ENCODE measurements around the gene DNM1. TPM values are rescaled to one million over a fixed set of nuclear protein-coding genes. Genes with fewer than 3 reads are reported as not detected.

DNM1 gene
- total RNA-seq: 17.1 and 47.0 TPM in 2 replicates

DNA sequence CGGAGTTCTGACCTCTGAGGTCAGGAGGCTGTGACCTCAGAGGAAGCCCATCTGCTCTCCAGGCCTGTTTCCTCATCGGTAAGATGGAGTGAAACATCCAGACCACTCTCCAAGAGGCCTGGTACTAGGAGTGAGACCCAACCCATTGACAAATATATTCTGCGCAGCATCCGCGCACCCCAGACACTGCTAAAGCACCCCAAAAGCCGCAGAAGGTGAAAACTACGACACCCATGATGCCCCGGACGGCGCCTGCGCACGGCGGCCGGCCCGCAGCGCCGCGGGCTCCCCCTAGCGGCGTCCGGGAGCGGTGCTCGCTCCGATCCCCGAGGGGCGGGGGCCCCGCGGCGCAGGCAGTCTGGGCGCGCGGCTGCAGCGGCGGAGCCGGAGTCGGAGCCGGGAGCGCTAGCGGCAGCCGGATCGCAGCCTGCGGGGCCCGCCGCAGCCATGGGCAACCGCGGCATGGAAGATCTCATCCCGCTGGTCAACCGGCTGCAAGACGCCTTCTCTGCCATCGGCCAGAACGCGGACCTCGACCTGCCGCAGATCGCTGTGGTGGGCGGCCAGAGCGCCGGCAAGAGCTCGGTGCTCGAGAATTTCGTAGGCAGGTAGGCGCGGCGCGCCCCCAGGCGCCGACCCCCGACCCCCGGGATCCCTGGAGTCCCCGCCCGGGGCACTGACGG is at the start of gene DNM1:
Gene DNM1, plus strand, starts transcription at position 356 of the 683 bp plus-strand sequence. Its CDS starts 92 bp downstream, at position 448.

DNA sequence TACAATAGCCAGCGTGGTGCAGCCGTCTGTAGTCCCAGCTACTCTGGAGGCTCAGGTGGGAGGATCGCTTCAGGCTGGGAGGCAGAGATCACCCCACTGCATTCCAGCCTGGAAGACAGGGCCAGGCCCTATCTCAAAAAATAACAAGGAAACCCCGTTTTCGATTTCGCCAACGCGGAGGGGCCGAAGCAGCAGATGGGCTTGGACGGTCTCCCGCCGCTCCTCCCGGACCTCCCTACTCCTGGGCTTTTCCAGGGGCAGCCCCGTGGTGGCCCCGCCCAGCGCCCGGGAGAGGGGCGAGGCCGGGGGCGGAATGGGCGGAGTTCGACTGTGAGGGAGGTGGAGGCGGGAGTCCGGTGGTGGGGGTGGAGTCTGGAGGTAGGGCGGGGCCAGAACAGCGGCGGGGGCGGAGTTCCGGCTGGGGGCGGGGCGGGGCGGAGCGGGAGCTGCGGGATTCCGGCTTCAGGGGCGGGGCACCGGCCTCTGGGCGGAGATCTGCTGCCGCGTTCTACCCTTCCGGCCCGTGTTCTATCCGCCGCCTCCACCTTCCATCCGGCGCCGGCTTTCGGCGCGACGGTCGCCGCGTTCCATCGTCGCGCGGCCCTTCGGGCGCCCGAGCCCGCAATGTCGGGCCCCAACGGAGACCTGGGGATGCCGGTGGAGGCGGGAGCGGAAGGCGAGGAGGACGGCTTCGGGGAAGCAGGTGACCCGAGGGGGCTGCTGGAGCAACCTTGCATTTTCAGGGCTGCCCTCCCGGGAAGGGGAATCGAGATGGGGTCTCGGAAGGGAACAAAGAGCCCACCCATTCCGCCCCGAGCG is 43.2 kb upstream of the DNM1 start, which contains the start of gene BBLN:
Gene BBLN, plus strand, starts transcription at position 482 of the 819 bp plus-strand sequence. Its CDS starts 143 bp downstream, at position 625.

DNA sequence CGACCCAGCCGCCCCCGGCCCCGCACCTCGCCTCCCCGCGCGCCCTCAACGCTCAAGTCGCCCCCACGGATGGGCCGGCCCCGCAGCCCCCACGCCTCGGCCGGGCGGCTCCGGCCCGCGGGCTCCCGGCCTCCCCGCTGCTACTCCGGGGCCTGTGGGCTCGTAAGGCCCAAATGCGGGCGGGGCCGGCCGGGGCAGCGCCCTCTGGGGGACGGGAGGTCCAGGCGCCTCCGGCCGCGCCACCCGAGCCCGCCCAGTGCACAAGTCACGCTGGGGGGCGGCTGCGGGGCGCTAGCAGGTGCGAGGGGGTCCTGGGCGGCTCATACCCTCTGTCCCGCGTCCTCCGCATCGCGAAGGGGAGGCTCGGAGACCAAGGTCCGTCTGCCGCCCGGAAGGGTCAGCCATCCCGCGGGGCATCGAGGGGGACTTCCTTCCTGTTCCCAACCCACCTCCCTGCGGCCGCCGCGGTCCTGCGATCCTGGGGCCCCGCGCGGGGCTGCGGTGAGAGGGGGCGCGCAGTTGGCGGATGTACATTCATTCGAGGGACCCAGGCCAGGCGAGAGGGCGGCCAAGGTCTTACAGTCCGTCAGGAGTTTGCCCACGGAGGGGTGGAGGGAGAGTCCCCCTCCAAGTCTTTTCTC is 11.7 kb upstream of the DNM1 start, which contains the start of gene CIZ1:
Gene CIZ1, minus strand, starts transcription at position 167 of the 641 bp plus-strand sequence. CDS start 715 bp downstream, outside the sequence.

DNA sequence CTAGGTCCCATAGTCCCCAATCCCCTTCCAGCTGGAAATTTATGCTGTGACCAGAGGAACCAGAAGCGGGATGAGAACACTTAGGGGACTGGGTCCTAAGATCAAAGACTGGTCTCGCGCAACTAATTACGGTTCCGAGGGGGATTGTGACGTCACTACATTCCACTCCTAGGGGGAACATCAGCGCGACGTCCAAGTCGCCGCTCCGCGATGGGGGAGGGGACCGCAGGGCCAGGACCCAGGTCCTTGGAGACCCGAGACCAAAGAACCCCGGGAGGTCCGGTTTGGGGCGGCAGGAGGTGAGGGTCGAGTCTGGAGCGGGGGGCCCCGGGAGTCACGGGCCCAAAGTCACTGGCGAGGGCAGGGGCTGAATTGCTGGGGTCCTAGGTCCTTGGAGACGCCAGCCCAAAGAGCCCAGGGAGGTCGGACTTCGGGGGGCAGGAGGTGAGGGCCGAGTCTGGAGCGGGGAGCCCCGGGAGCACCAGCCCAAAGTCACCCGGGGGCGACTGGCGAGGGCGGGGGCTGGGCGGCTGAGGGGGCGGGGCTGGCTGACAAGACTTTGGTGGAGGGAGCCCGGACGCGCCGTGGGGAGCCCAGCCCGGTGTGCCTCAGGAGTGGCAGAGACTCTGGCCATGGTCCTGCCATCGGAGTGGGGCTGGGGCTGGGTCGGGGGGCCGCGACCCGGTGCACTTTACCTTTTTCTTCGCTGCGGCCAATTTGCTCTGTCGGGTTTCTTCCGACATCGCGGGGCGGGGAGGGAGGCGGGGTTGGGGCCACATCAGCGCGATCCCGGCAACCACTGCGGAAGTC is 72.2 kb downstream of the DNM1 start, which contains the start of gene GOLGA2:
Gene GOLGA2, minus strand, starts transcription at position 810 of the 810 bp plus-strand sequence. Its CDS starts 31 bp downstream, at position 779.

GRCh38 chr9:128276008-128276573 is 72.9 kb downstream of the DNM1 start, which contains the start of gene SWI5:
Gene SWI5 (plus strand): TSS chr9:128276276.

Small RNA genes within 50 kb of the gene (small RNA-seq; reads per million reads assigned to genes)
- gene MIR199B (ENCODE audit: low replicate concordance) (8.5 reads per million, percentile 93 among the genes with 10 or more reads in this experiment), gene MIR3154 (ENCODE audit: low replicate concordance) (not detected)

Other genes with a start within 250 kb of the DNM1 start
- gene EEIG1, start 222.4 kb upstream of the DNM1 start, total RNA-seq: 14.0 and 26.3 TPM in 2 replicates
- gene NAIF1, start 136.1 kb upstream of the DNM1 start, total RNA-seq: 9.4 and 10.6 TPM in 2 replicates
- gene SLC25A25, start 135.1 kb upstream of the DNM1 start, total RNA-seq: 24.3 and 36.1 TPM in 2 replicates
- 73.3 and 90.3 TPM in 2 replicates for gene PTGES2, start 75.7 kb upstream of the DNM1 start, total RNA-seq
- gene LCN2, start 53.9 kb upstream of the DNM1 start, total RNA-seq: not detected in 2 replicates
- 40.3 and 41.9 TPM in 2 replicates for gene BBLN, start 43.1 kb upstream of the DNM1 start, total RNA-seq
- 47.1 and 63.0 TPM in 2 replicates for gene CIZ1, start 11.8 kb upstream of the DNM1 start, total RNA-seq
- 98.6 and 125 TPM in 2 replicates for gene GOLGA2, start 72.6 kb downstream of the DNM1 start, total RNA-seq
- 17.6 and 25.6 TPM in 2 replicates for gene SWI5, start 72.9 kb downstream of the DNM1 start, total RNA-seq
- gene TRUB2, start 119.1 kb downstream of the DNM1 start, total RNA-seq: 22.1 and 28.3 TPM in 2 replicates
- gene COQ4, start 119.5 kb downstream of the DNM1 start, total RNA-seq: 43.1 and 57.8 TPM in 2 replicates
- 20.8 and 47.0 TPM in 2 replicates for gene SLC27A4, start 137.1 kb downstream of the DNM1 start, total RNA-seq
- gene URM1, start 168.0 kb downstream of the DNM1 start, total RNA-seq: 35.5 and 41.4 TPM in 2 replicates
- gene CERCAM, start 217.5 kb downstream of the DNM1 start, total RNA-seq: 77.3 and 148 TPM in 2 replicates